Mesothelial cell of epicardium (in vitro differentiated cells): ENCODE data around the gene LCLAT1. TPM values are rescaled to one million over a fixed set of nuclear protein-coding genes. Genes with fewer than 3 reads are reported as not detected.

Experiments used
- DNase-seq, 2 experiments: peaks; one replicate each; pipeline ENCODE4 v3.0.0; 2021; ENCODE audit warnings: low spot score in 2 of 2; ENCODE audit not compliant: unreplicated experiment in 2 of 2
- H3K27ac Mint-ChIP-seq: 2 replicates; pipeline ENCODE4 v1.8.0; 2021; ENCODE audit warnings: mixed read lengths
- H3K27me3 Mint-ChIP-seq: 2 replicates; pipeline ENCODE4 v1.8.0; 2021; ENCODE audit warnings: low read depth, mixed read lengths
- H3K36me3 Mint-ChIP-seq: 2 replicates; pipeline ENCODE4 v1.8.0; 2021; ENCODE audit warnings: mixed read lengths
- H3K4me1 Mint-ChIP-seq: 2 replicates; pipeline ENCODE4 v1.8.0; 2021; ENCODE audit warnings: mixed read lengths
- H3K4me3 Mint-ChIP-seq: 2 replicates; pipeline ENCODE4 v1.8.0; 2021; ENCODE audit warnings: mild to moderate bottlenecking, moderate library complexity, mixed read lengths
- H3K9me3 Mint-ChIP-seq: 2 replicates; pipeline ENCODE4 v1.8.0; 2021; ENCODE audit warnings: mixed read lengths
- total RNA-seq: library from RNA; stranded (reverse); gene quantifications from 3 replicates; pipeline ENCODE4 v1.2.1, GENCODE V29; 2021
- TF ChIP-seq, protein P1 (sequence below): fragments of 200-600 bp; sonication (generic); IDR thresholded peaks from one replicate; pipeline ENCODE4 v1.5.0; 2021; ENCODE audit warnings: antibody characterized with exemption; ENCODE audit not compliant: unreplicated experiment

The LCLAT1 gene
- total RNA-seq, 1 donor from 2014 or later: 23.2 TPM

DNA sequence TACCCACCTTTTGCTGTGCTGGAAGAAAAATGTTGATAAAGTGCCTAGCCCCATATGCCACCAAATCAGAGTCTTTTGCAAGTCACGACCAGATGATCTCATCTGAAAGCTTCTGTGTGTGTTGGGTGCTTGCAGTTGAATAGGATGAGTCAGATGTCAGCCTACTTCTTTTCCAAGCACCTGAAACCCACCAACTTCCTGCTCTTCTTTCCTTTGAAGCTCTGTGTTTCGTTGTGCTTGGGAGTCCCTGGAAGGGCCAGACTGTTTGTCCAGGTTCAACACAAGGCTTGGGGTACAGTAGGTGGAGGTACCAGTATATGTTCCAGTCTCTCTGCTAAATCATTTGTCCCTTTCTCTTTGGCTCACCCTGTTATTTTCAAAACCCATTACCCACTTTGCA lies 36.8 kb upstream of the LCLAT1 start:
- H3K4me1 Mint-ChIP-seq: peaks cover 48% of the 10 kb centered on the region
- H3K4me3 Mint-ChIP-seq: no peak overlapping the region
- H3K9me3 Mint-ChIP-seq: no peaks in the 10 kb centered on the region
- H3K27ac Mint-ChIP-seq: no peak overlapping the region
- no peaks in the 10 kb centered on the region for H3K36me3 Mint-ChIP-seq
- no peak for DNase-seq
- TF ChIP-seq, protein P1, sequence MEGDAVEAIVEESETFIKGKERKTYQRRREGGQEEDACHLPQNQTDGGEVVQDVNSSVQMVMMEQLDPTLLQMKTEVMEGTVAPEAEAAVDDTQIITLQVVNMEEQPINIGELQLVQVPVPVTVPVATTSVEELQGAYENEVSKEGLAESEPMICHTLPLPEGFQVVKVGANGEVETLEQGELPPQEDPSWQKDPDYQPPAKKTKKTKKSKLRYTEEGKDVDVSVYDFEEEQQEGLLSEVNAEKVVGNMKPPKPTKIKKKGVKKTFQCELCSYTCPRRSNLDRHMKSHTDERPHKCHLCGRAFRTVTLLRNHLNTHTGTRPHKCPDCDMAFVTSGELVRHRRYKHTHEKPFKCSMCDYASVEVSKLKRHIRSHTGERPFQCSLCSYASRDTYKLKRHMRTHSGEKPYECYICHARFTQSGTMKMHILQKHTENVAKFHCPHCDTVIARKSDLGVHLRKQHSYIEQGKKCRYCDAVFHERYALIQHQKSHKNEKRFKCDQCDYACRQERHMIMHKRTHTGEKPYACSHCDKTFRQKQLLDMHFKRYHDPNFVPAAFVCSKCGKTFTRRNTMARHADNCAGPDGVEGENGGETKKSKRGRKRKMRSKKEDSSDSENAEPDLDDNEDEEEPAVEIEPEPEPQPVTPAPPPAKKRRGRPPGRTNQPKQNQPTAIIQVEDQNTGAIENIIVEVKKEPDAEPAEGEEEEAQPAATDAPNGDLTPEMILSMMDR: no peak
- peaks cover 11% of the 10 kb centered on the region for H3K27me3 Mint-ChIP-seq

DNA sequence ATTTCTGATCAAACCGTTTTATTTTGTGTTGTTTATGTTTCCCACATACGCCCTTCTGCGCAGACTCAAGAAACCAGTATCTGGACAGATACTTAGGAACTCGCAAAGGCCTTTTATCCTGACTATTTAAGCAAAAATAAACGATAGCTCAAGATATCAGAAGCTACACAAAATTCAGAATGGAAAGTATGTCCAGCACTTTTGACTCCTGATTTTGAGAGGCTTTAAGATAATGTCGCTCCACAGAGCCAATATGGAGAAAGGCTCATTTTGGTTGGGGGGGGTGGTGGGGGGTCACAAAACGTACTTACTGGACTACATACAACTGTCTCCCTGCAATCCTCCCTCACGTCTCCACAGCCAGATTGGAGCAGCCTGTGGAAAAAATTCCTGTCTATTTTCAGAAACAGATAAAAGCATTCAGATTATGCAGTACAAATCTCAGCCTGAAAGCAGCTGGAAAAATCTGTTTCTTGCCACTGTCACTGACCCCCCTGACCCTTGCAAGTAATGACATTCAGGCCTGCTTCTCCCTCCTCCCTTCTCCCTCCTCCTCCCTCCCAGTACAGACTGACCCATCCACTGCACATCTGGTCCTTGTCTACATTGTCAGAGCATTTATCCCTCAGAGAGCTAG lies 34.9 kb upstream of the LCLAT1 start:
- no peak for DNase-seq
- H3K4me3 Mint-ChIP-seq: no peak overlapping the region
- TF ChIP-seq, protein P1: no peak
- peaks cover 44% of the 10 kb centered on the region for H3K4me1 Mint-ChIP-seq
- H3K9me3 Mint-ChIP-seq: no peaks in the 10 kb centered on the region
- no peaks in the 10 kb centered on the region for H3K36me3 Mint-ChIP-seq
- peaks cover 3% of the 10 kb centered on the region for H3K27me3 Mint-ChIP-seq
- peak overlapping the region; percentile 71 for H3K27ac Mint-ChIP-seq

DNA sequence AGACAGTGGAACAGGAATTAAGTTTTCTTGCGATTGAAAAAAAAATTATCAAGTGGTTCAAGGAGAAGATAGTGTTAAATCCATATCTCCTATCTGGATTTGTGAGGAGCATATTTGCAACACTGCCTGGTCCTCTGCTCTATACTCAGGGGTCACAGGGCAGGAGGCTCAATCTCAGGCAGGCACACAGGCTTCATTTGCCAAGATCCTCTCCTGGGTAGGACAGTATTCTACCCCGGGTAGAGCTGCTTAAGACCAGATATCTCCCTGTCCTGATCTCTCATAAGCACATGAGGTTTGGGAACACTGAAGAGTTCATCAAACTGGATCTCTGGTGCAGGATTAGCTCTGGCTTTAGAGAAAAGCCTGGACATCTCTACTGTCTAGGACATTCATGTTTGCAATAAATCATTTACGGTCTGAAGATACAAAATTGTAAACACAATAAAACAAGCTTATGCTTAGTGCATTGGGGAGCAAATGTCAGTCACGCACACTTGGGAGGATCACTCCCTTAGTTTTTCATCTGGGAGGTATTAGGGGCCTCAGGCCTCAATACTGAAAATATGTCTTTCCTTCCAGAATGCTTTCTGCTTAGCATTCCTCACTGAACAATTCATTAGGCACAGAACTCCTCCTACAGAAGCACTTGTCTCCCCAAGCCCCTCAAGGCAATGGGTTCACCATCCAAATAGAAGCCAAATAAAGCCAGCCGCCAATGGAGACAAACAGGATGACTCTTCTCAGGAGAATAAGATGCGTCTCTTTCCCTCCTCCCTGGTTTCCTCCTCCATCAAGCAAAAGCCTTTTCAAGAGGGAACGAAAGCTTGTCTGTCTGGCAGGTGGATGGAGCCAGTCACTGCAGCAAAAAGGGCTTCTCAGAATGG lies 34.1 kb upstream of the LCLAT1 start:
- no peaks in the 10 kb centered on the region for H3K36me3 Mint-ChIP-seq
- peaks cover 39% of the 10 kb centered on the region for H3K4me1 Mint-ChIP-seq
- no peak overlapping the region for H3K4me3 Mint-ChIP-seq
- no peak for DNase-seq
- peak overlapping the region; percentile 44 for H3K27ac Mint-ChIP-seq
- peaks cover 1% of the 10 kb centered on the region for H3K27me3 Mint-ChIP-seq
- no peaks in the 10 kb centered on the region for H3K9me3 Mint-ChIP-seq
- TF ChIP-seq, protein P1: no peak

DNA sequence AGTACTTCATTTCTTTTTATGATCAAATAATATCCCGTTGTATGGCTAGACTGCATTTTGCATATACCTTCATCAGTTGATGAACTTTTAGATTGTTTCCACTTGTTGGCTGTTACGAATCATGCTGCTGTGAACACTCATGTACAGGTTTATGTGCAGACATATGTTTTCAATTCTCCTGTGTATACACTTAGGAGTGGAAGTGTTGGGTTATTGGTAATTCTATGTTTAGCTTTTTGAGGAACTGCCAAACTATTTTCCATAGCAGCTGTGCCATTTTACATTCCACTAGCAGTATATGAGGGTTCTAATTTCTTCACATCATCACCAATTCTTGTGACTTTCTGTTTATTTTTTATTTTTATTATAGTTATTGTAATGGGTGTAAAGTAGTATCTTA lies 32.1 kb upstream of the LCLAT1 start:
- Mint-ChIP-seq H3K27me3 (no peaks in the 10 kb centered on the region), H3K9me3 (no peaks in the 10 kb centered on the region), H3K27ac (no peak overlapping the region), H3K36me3 (no peaks in the 10 kb centered on the region), H3K4me1 (peaks cover 28% of the 10 kb centered on the region), H3K4me3 (no peak overlapping the region)
- TF ChIP-seq, protein P1: no peak
- no peak for DNase-seq

DNA sequence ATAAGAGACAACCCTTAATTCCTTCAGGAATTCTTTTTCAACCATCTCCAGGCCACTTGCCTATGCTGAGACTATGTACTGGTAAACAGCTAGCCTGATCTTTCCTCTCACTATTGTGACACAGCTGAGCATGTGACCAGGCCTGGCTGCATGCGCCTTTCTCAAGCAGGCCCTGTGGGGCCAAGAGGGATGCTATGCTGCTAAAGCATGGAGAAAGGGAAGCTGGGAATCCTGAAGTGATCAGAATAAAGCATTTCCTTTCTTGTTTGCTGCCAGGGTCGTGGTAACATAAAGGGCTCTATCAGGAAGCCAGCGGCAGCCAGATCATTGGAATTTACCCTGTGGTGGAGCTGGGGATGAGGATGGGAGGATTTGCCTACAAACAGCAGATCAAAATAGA lies 29.8 kb upstream of the LCLAT1 start:
- no peaks in the 10 kb centered on the region for H3K36me3 Mint-ChIP-seq
- peaks cover 34% of the 10 kb centered on the region for H3K4me1 Mint-ChIP-seq
- H3K27ac Mint-ChIP-seq: no peak overlapping the region
- H3K9me3 Mint-ChIP-seq: no peaks in the 10 kb centered on the region
- no peak overlapping the region for H3K4me3 Mint-ChIP-seq
- no peak for DNase-seq
- TF ChIP-seq, protein P1: no peak
- H3K27me3 Mint-ChIP-seq: no peaks in the 10 kb centered on the region
